ENCODE data around the gene TAS2R16.

GRCh38 chr7:123028339-123028738, 32.8 kb upstream of the TAS2R16 start:
- TF ChIP-seq POLR2AphosphoS5 (IDR thresholded peaks at IDR 0.05; ENCODE audit: low read depth) (no peak), CTCF (conservative IDR thresholded peaks at IDR 0.05; ENCODE audit: low read depth in 2 of 2) (no peak), EZH2phosphoT487 (IDR thresholded peaks at IDR 0.05; ENCODE audit: unreplicated experiment) (no peak), EZH2 (IDR thresholded peaks at IDR 0.05; ENCODE audit: low read depth, unreplicated experiment) (no peak), REST (IDR thresholded peaks at IDR 0.05; ENCODE audit: unreplicated experiment) (no peak), CREB1 (CRISPR knock-in tag; IDR thresholded peaks at IDR 0.05; ENCODE audit: low read depth) (no peak), ETS1 (IDR thresholded peaks at IDR 0.05) (no peak), ZNF114 (CRISPR knock-in tag; IDR thresholded peaks at IDR 0.05) (no peak), NANOG (IDR thresholded peaks at IDR 0.05; ENCODE audit: borderline replicate concordance) (no peak), ZNF462 (CRISPR knock-in tag; IDR thresholded peaks at IDR 0.05) (no peak), STAT1 (IDR thresholded peaks at IDR 0.05; ENCODE audit: unreplicated experiment) (no peak)
